SK-N-SH treated with all-trans-retinoic acid at 6 μM for 48 hours (cell line): ENCODE results near the gene TBX10.
"Not testable (repeated sequence)": the region's sequence is repeated elsewhere in the genome, so short reads cannot be mapped to it uniquely, and the experiment has no call there.

Experiments
- ATAC-seq: fragments of 200-7000 bp; cut with Tn5 transposase; 3 replicates; pipeline ENCODE4 v1.9.1; 2020; ENCODE audit warnings: mild to moderate bottlenecking, moderate library complexity
- ARNTL ChIP-seq: fragments of 450-650 bp; formaldehyde crosslinking; IDR thresholded peaks from 2 replicates; pipeline ENCODE4 v1.5.0; 2020; ENCODE audit warnings: low read depth, mild to moderate bottlenecking, moderate library complexity, borderline replicate concordance
- BACH2 ChIP-seq: fragments of 250-450 bp; sonication (Bioruptor Pico); IDR thresholded peaks from 2 replicates; pipeline ENCODE4 v1.9.0; 2021; ENCODE audit warnings: mild to moderate bottlenecking, borderline replicate concordance
- CREB5 ChIP-seq: fragments of 250-450 bp; sonication (Bioruptor Pico); IDR thresholded peaks from 2 replicates; pipeline ENCODE4 v1.5.1; 2020; ENCODE audit warnings: low read depth, mild to moderate bottlenecking, moderate library complexity
- CSDC2 ChIP-seq: fragments of 250-450 bp; sonication (Bioruptor Pico); IDR thresholded peaks from 2 replicates; pipeline ENCODE4 v1.5.0; 2020; ENCODE audit warnings: mild to moderate bottlenecking, moderate library complexity
- CSRNP3 ChIP-seq: fragments of 250-450 bp; sonication (Bioruptor Pico); IDR thresholded peaks from 2 replicates; pipeline ENCODE4 v1.5.1; 2021; ENCODE audit warnings: mild to moderate bottlenecking, moderate library complexity
- ESRRG ChIP-seq: fragments of 250-450 bp; sonication (Bioruptor Pico); IDR thresholded peaks from 2 replicates; pipeline ENCODE4 v1.6.1; 2021; ENCODE audit warnings: mild to moderate bottlenecking
- GLIS3 ChIP-seq: fragments of 250-450 bp; sonication (Bioruptor Pico); IDR thresholded peaks from 2 replicates; pipeline ENCODE4 v1.5.0; 2020; ENCODE audit warnings: mild to moderate bottlenecking, moderate library complexity
- ISL1 ChIP-seq: fragments of 250-450 bp; sonication (Bioruptor Pico); IDR thresholded peaks from 2 replicates; pipeline ENCODE4 v2.1.2; 2022; ENCODE audit warnings: mild to moderate bottlenecking, moderate library complexity
- OSR1 ChIP-seq: fragments of 250-450 bp; sonication (Bioruptor Pico); IDR thresholded peaks from 2 replicates; pipeline ENCODE4 v1.8.0; 2022; ENCODE audit warnings: moderate library complexity, mild to moderate bottlenecking, inconsistent platforms
- PATZ1 ChIP-seq: fragments of 250-450 bp; sonication (Bioruptor Pico); IDR thresholded peaks from 2 replicates; pipeline ENCODE4 v1.8.0; 2020; ENCODE audit warnings: mild to moderate bottlenecking, moderate library complexity, borderline replicate concordance
- POU6F1 ChIP-seq: fragments of 250-450 bp; sonication (Bioruptor Pico); IDR thresholded peaks from 2 replicates; pipeline ENCODE4 v1.8.0; 2021; ENCODE audit warnings: low read depth, mild to moderate bottlenecking, moderate library complexity, borderline replicate concordance
- PPARA ChIP-seq: fragments of 250-450 bp; sonication (Bioruptor Pico); IDR thresholded peaks from 2 replicates; pipeline ENCODE4 v1.5.0; 2020; ENCODE audit warnings: mild to moderate bottlenecking, borderline replicate concordance
- RARB ChIP-seq: fragments of 250-450 bp; sonication (Bioruptor Pico); IDR thresholded peaks from 2 replicates; pipeline ENCODE4 v1.8.0; 2021; ENCODE audit warnings: mild to moderate bottlenecking, moderate library complexity
- SNAI2 ChIP-seq: fragments of 250-450 bp; sonication (Bioruptor Pico); IDR thresholded peaks from 2 replicates; pipeline ENCODE4 v1.5.0; 2020; ENCODE audit warnings: mild to moderate bottlenecking, moderate library complexity
- TCF4 ChIP-seq: fragments of 250-450 bp; sonication (Bioruptor Pico); IDR thresholded peaks from 2 replicates; pipeline ENCODE4 v1.8.0; 2021; ENCODE audit warnings: mild to moderate bottlenecking, moderate library complexity, borderline replicate concordance
- TOX ChIP-seq: fragments of 250-450 bp; sonication (Bioruptor Pico); IDR thresholded peaks from 2 replicates; pipeline ENCODE4 v1.8.0; 2021; ENCODE audit warnings: mild to moderate bottlenecking, moderate library complexity, borderline replicate concordance
- ZFP3 ChIP-seq: fragments of 250-450 bp; sonication (Bioruptor Pico); IDR thresholded peaks from 2 replicates; pipeline ENCODE4 v1.5.0; 2020; ENCODE audit warnings: mild to moderate bottlenecking, moderate library complexity
- ZFP30 ChIP-seq: fragments of 450-650 bp; formaldehyde crosslinking; IDR thresholded peaks from 2 replicates; pipeline ENCODE4 v1.5.0; 2022; ENCODE audit warnings: mild to moderate bottlenecking, moderate library complexity
- ZNF70 ChIP-seq: fragments of 450-650 bp; formaldehyde crosslinking; IDR thresholded peaks from 2 replicates; pipeline ENCODE4 v1.5.0; 2020; ENCODE audit warnings: mild to moderate bottlenecking, moderate library complexity
- ZNF8 ChIP-seq: fragments of 450-650 bp; formaldehyde crosslinking; IDR thresholded peaks from 2 replicates; pipeline ENCODE4 v1.5.0; 2020; ENCODE audit warnings: mild to moderate bottlenecking, moderate library complexity

The TBX10 gene

GRCh38 chr11:67638535-67639437 lies 777 bp downstream of the TBX10 start:
- no peak for TF ChIP-seq ARNTL (CRISPR knock-in tag)
- no peak for TF ChIP-seq SNAI2 (CRISPR knock-in tag)
- no peak for TF ChIP-seq CREB5 (CRISPR knock-in tag)
- no peak for TF ChIP-seq POU6F1
- ATAC-seq = no peak

GRCh38 chr11:67637441-67637840 lies 2.1 kb downstream of the TBX10 start:
- ATAC-seq = not testable (repeated sequence)

- no peak for ATAC-seq
- TF ChIP-seq ESRRG (no peak), GLIS3 (no peak), RARB (no peak), TCF4 (CRISPR knock-in tag) (no peak)
Measured at GRCh38 chr11:67636962-67637361, 2.6 kb downstream of the TBX10 start.

- ATAC-seq = no peak
- TF ChIP-seq ZFP3 (no peak), SNAI2 (CRISPR knock-in tag) (no peak), RARB (no peak), ZFP30 (CRISPR knock-in tag) (no peak), ARNTL (CRISPR knock-in tag) (no peak), ZNF8 (CRISPR knock-in tag) (no peak), TCF4 (CRISPR knock-in tag) (no peak), ESRRG (no peak)
Measured at GRCh38 chr11:67635231-67635521, 4.4 kb downstream of the TBX10 start.

- ATAC-seq = no peak
Measured at GRCh38 chr11:67634366-67635230, 5.0 kb downstream of the TBX10 start.

More at GRCh38 chr11:67634366-67635230, 5.0 kb downstream of the TBX10 start:
- TF ChIP-seq ZFP30 (CRISPR knock-in tag) (no peak), CSRNP3 (no peak), POU6F1 (no peak), ARNTL (CRISPR knock-in tag) (no peak), ISL1 (no peak), ZNF70 (no peak), RARB (no peak), CSDC2 (CRISPR knock-in tag) (no peak), ZNF8 (CRISPR knock-in tag) (no peak), OSR1 (CRISPR knock-in tag) (no peak), TOX (CRISPR knock-in tag) (no peak), GLIS3 (no peak), PPARA (CRISPR knock-in tag) (no peak), TCF4 (CRISPR knock-in tag) (no peak), ESRRG (no peak), BACH2 (CRISPR knock-in tag) (no peak), PATZ1 (CRISPR knock-in tag) (no peak)
